ENCODE results near the gene TSPAN14. TPM values are rescaled to one million over a fixed set of nuclear protein-coding genes. Genes with fewer than 3 reads are reported as not detected.
A peak's percentile ranks its signal among the peaks of the same experiment; 100 is the strongest.

TSPAN14 gene
- total RNA-seq, 1 donor from 2014 or later, result 21.1 TPM

DNA sequence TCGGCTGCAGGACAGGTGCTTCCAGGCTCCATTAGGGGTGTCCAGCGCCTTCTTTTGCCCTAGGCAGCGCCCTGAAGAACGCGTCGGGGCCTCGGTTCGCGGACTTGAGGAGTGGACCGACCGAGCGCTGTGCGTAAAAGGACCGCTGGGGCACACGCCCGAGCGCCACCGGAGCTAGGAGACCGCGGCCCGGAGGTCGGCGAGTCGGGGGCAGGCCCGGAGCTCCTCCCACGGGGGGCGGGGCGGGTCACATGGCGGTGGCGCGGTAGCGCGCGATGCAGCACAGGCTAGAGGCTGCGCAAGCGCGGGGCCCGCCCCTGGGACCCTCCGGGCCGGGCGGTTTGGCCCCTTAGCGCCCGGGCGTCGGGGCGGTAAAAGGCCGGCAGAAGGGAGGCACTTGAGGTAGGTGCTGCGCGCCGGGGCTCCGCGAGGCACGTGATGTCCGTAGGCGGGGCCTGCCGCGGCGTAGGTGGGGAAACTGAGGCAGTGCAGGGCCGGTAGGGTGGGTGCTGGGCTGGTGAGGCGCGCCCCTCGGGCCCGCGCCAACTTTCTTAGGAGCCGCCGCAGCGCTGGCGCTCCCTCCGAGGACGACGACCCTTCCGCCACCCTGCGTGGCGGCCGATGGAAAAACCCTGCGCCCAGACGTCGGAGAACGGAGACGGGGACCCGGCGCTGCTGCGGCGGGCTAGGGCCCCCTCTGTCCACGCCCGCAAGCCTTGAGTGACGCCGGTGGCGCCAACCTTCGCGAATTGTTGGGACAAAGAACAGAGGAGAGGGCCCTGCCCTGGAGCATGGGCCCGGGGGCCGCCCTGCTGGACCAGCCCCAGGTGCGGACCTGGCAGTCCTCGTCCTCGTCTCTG, 45.6 kb upstream of the TSPAN14 start, which contains the start of gene PRXL2A:
PRXL2A (plus strand) TSS at position 310 of the 860 bp plus-strand sequence. CDS start 11,917 bp downstream, outside the sequence.
- Histone ChIP-seq H3K27me3 (ENCODE audit: control insufficient read depth, insufficient read depth, low read length) (no peaks in the 10 kb centered on the region), H3K4me3 (ENCODE audit: low read depth, low read length) (peak within 1 kb of the TSS; percentile 52), H3K36me3 (ENCODE audit: control insufficient read depth, insufficient read depth, low read length) (no peaks in the 10 kb centered on the region)
- TF ChIP-seq CTCF (IDR thresholded peaks at IDR 0.05; ENCODE audit: insufficient read depth, low read length, severe bottlenecking), result no peak
- DNase-seq (ENCODE audit: low read depth), result no peak
- no peak for FAIRE-seq

DNA sequence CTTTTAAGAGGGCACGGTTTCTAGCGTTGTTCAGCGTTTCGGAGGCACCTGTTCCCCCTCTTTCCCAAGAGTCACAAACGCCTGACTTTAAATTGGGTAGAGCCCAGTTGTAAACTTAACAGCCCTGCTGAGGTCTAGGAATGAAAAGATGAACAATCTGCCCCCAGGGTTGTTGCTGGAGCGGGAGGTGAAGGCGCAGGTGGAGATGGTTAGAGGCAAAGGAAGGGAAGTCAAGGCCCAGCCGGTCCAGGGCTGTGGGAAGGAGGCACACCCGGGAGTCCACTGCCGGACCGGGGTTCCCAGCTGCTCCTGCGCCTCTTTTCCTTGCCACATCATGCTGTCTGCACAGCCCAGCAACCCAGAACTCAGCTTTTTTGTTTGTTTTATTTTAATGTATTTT, 45.0 kb upstream of the TSPAN14 start:
- H3K27me3 ChIP-seq (ENCODE audit: control insufficient read depth, insufficient read depth, low read length), result no peaks in the 10 kb centered on the region
- FAIRE-seq (no peak), DNase-seq (ENCODE audit: low read depth) (no peak)
- TF ChIP-seq CTCF (IDR thresholded peaks at IDR 0.05; ENCODE audit: insufficient read depth, low read length, severe bottlenecking), result no peak
- H3K4me3 ChIP-seq (ENCODE audit: low read depth, low read length), result peak overlapping the region; percentile 52
- H3K36me3 ChIP-seq (ENCODE audit: control insufficient read depth, insufficient read depth, low read length), result no peaks in the 10 kb centered on the region

DNA sequence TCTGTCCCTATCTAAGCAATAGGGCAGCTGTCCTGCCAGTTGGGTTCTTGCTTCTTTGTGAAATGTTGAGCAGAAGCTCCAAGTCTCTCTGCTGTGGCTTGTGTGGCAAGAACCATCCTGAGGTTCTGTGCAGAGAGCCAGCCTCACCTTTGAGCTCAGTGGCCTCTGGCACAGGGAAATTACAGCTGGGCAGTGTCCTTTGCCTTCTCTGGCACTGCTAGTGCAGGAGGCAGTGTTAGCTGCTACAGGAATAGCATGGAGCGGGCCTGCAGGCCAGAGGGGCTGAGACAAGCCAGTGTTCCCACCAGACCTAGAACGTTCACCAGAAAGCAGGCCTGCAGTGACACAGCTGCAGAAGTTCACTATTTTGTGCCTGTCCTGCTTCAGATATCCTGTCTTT, 44.0 kb upstream of the TSPAN14 start:
- no peaks in the 10 kb centered on the region for H3K36me3 ChIP-seq (ENCODE audit: control insufficient read depth, insufficient read depth, low read length)
- H3K27me3 ChIP-seq (ENCODE audit: control insufficient read depth, insufficient read depth, low read length), result no peaks in the 10 kb centered on the region
- no peak for DNase-seq (ENCODE audit: low read depth)
- TF ChIP-seq CTCF (IDR thresholded peaks at IDR 0.05; ENCODE audit: insufficient read depth, low read length, severe bottlenecking), result no peak
- FAIRE-seq, result no peak
- H3K4me3 ChIP-seq (ENCODE audit: low read depth, low read length), result no peak overlapping the region

- DNase-seq (ENCODE audit: low read depth) (no peak), FAIRE-seq (peak; percentile 73)
- H3K36me3 ChIP-seq (ENCODE audit: control insufficient read depth, insufficient read depth, low read length), result no peaks in the 10 kb centered on the region
- H3K27me3 ChIP-seq (ENCODE audit: control insufficient read depth, insufficient read depth, low read length), result no peaks in the 10 kb centered on the region
- no peak for TF ChIP-seq CTCF (IDR thresholded peaks at IDR 0.05; ENCODE audit: insufficient read depth, low read length, severe bottlenecking)
- H3K4me3 ChIP-seq (ENCODE audit: low read depth, low read length), result no peak overlapping the region
Measured at GRCh38 chr10:80410578-80411145, 43.4 kb upstream of the TSPAN14 start.

DNA sequence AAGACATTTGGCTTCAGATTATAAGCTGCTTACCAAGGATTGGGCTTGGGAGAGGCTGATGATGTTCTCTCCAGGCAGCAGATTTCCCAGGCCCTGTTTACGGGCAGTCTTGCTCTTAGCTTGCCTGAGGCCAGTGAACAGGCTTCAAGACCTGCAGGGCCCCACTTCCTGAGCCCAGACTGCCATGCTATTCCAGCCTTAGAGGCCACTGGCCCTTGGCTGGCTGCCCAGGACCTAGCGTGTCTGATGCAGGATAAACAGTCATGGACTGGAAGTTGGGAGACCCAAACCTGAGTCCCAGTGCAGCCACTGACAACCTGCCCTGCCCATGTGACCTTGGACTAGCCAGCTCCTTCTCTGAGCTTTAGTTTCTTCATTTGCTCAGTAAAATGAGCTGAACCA, 42.8 kb upstream of the TSPAN14 start:
- Histone ChIP-seq H3K27me3 (ENCODE audit: control insufficient read depth, insufficient read depth, low read length) (no peaks in the 10 kb centered on the region), H3K36me3 (ENCODE audit: control insufficient read depth, insufficient read depth, low read length) (no peaks in the 10 kb centered on the region), H3K4me3 (ENCODE audit: low read depth, low read length) (no peak overlapping the region)
- TF ChIP-seq CTCF (IDR thresholded peaks at IDR 0.05; ENCODE audit: insufficient read depth, low read length, severe bottlenecking), result no peak
- DNase-seq (ENCODE audit: low read depth) (no peak), FAIRE-seq (no peak)

Measured in bronchial epithelial cell (primary cell).